Esophagus mucosa (tissue), 1 donor: ENCODE measurements around the gene SLC25A45. TPM values are rescaled to one million over a fixed set of nuclear protein-coding genes. Genes with fewer than 3 reads are reported as not detected.

ENCODE experiments used
- ATAC-seq: fragments of 200-7000 bp; cut with Tn5 transposase; one replicate; pipeline ENCODE4 v1.9.1; 2020
- total RNA-seq: library from RNA; stranded (reverse); gene quantifications from one replicate; pipeline ENCODE4 v1.2.4, GENCODE V29; 2023
- donor health status: DM: yes; HTN: yes; CAD: no.

The SLC25A45 gene, protein sequence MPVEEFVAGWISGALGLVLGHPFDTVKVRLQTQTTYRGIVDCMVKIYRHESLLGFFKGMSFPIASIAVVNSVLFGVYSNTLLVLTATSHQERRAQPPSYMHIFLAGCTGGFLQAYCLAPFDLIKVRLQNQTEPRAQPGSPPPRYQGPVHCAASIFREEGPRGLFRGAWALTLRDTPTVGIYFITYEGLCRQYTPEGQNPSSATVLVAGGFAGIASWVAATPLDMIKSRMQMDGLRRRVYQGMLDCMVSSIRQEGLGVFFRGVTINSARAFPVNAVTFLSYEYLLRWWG
- total RNA-seq = 3.4 TPM

DNA sequence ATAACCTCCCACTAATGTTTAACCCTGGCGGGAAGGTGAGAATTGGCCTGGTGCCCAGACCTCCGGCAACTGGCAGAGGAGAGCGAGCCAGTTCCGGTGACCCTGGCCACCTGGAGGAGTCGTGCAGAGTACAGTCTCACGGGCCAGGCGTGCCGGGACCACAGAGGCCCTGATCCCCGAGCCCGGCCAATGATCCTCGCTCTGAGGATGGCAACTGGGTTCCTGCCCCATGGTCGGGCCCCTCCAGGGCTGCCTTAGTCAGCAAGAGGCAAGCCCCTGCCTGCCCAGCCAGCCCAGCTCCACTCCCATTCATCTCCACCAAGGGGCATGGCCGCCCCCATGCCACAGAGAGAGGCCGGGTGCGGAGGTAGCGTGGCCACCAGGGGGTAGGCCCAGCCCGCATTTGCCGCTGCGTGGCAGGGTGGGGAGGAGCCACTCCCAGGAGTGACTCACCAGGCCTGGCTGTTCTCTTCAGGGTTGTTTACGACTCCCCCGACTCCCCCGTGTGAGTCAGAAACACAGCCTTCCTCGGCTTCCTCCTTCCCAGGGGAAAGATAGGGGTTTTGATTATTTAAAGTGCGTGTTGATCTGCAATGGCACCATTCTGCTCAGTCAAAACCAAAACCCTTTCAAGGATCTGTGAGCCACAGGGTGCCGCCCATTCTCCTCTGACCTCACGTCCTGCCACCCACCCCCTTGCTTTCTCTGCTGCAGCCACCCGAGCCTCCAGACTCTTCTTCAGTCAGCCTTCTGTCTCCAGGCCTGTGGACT is at the start of gene SLC25A45:
TSS of gene SLC25A45 (minus strand) at position 614 of the 771 bp plus-strand sequence. CDS start 695 bp downstream, outside the sequence.
- ATAC-seq = peak; percentile 89

GRCh38 chr11:65431451-65432099 is 49.1 kb upstream of the SLC25A45 start:
- ATAC-seq = no peak

DNA sequence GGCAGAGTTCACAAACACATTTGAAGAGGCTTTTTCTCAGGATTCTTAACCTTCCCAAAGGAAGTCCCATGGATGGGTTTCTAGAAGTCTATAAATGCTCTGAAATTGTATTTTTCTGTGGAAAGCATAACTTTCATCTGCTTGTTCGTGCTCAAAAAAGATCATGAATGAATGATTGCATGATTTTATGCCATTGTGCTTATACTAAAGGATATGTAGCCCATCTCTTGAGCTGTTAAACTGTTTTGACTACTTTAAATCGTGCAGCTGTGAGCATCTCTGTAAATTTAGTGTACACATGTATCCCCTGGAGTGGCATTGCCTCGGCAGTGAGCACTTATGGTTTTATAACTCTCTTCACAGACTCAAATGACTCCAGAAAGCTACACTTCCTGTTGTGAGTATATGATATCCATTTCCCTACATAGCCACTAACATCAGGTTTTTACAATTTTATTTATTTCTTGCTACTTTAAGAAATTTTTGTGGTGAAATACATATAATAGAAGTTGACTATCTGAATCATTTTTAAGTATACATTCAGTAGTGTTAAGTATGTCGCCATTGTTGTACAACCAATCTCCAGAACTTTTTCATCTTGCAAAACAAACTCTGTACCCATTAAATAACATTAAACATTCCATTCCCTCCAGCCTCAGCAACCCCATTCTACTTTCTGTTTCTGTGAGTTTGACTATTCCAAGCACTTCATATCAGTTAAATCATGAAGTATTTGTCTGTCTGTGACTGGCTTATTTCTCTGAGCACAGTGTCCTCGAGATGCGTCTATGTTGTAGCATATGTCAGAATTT is 48.2 kb upstream of the SLC25A45 start:
- no peak for ATAC-seq

- ATAC-seq = peak; percentile 11
Measured at GRCh38 chr11:65429724-65430405, 47.4 kb upstream of the SLC25A45 start.

DNA sequence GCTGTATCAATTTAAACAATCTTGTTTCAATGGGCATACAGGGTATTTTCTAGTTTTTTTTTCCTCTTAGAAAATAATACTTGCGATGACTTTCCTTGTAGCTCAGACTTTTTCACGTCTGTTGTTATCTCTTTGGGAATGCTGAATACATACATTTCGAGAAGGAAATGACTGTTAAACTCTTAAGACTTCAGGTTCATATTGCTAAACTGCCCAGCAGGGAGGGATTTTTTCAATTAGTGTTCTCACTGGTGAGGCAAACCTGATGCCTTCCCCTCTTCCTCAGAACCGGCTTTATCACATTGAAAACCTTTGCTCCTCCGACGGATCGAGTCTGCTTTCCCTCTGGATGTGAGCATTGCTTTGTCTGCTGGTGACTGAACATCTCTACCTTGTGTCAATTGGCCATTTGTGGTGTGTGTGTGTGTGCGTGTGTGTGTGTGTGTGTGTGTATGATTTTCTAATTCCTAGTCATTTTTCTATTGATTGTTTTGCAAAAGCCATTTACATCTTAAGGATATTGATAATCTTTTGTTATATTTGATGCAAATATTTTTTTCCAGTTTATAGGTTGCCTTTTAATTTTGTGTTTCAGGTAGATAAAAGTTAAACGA is 46.7 kb upstream of the SLC25A45 start:
- peak; percentile 2 for ATAC-seq

DNA sequence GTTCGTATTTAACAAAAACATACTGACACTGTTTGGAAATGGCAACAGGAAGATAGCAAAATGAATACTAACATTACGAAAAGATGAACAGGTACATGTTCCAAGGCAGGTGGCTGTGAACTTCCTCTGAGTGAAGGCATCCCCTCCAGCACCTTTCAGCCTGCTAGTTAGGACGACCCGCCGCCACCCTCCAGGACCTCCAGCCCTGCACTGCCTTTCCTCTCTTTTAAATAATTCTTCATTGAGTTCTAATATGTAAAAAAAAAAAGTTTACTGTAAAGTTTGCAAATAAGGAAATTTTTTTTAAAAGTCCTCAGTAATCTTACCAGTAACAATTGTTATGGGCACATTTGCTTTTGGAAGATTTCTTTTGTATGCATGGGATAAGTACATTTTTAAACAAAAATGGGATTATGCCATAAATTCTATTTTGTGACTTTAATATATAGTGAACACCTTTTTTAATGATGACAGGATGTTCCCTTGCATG is 46.2 kb upstream of the SLC25A45 start:
- peak; percentile 3 for ATAC-seq

- peak; percentile 17 for ATAC-seq
Measured at GRCh38 chr11:65427691-65428577, 45.5 kb upstream of the SLC25A45 start.

DNA sequence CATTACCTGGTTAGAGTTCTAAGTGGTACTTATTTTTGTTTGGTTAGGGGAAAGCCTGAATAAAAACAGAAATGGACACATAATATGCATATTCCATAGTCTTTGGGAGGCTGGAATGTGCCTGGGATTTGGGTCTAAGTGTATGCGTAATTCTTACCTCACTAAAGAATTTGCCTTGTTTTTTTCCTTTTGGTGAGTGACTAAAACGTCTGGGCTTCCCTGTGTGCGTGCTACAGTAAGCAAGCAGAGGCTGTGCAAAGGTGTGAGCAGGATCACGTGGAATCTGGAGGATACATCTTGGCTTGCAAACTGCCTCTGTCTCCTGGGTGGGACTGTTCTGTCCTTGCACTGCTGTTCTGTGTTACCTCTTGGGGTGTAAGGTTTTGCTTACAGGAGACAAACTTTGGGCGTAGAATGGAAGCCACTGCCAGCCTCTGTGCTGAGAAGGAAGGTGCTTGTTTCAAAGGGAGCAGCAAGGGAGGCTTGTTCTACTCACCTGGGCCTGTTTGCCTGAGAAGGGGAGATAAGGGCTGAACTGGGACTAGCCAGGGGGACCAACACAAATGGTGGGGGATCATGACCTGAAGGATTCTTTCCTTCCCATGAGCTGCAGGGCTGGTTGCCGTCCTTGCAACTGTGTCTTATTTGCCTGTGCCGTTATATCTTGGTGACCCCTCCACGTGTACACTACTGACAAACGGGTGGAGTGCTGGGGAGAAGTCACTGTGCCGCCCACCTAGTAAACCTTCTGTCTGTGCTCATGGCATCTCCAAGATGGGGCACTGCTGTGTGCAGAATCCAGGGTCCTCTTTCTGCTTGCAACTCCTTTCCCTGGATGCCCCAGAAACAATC is 44.6 kb upstream of the SLC25A45 start:
- peak; percentile 7 for ATAC-seq

DNA sequence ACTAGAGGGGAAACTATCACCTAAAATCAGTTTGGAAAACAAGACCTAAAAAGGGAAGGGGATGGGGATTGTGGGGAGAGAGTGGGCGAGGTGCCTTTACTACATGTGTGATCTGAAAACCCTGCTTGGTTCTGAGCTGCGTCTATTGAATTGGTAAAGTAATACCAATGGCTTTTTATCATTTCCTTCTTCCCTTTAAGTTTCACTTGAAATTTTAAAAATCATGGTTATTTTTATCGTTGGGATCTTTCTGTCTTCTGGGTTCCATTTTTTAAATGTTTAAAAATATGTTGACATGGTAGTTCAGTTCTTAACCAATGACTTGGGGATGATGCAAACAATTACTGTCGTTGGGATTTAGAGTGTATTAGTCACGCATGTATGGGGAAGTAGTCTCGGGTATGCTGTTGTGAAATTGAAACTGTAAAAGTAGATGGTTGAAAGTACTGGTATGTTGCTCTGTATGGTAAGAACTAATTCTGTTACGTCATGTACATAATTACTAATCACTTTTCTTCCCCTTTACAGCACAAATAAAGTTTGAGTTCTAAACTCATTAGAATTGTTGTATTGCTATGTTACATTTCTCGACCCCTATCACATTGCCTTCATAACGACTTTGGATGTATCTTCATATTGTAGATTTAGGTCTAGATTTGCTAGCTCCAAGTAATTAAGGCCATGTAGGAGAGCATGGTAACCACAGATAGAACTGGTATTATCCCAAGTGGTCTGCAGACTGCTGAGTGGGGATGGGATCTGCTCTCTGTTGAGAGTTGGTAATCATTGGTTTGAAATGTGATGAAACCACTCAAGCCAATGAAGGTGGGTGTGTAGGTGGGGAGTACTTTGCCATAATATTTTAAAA is 43.8 kb upstream of the SLC25A45 start:
- no peak for ATAC-seq

DNA sequence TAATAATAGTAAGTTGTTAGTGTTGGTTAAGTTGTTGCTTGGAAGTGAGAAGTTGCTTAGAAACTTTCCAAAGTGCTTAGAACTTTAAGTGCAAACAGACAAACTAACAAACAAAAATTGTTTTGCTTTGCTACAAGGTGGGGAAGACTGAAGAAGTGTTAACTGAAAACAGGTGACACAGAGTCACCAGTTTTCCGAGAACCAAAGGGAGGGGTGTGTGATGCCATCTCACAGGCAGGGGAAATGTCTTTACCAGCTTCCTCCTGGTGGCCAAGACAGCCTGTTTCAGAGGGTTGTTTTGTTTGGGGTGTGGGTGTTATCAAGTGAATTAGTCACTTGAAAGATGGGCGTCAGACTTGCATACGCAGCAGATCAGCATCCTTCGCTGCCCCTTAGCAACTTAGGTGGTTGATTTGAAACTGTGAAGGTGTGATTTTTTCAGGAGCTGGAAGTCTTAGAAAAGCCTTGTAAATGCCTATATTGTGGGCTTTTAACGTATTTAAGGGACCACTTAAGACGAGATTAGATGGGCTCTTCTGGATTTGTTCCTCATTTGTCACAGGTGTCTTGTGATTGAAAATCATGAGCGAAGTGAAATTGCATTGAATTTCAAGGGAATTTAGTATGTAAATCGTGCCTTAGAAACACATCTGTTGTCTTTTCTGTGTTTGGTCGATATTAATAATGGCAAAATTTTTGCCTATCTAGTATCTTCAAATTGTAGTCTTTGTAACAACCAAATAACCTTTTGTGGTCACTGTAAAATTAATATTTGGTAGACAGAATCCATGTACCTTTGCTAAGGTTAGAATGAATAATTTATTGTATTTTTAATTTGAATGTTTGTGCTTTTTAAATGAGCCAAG is 42.9 kb upstream of the SLC25A45 start:
- no peak for ATAC-seq

GRCh38 chr11:65424205-65425104 is 42.0 kb upstream of the SLC25A45 start:
- ATAC-seq = no peak

DNA sequence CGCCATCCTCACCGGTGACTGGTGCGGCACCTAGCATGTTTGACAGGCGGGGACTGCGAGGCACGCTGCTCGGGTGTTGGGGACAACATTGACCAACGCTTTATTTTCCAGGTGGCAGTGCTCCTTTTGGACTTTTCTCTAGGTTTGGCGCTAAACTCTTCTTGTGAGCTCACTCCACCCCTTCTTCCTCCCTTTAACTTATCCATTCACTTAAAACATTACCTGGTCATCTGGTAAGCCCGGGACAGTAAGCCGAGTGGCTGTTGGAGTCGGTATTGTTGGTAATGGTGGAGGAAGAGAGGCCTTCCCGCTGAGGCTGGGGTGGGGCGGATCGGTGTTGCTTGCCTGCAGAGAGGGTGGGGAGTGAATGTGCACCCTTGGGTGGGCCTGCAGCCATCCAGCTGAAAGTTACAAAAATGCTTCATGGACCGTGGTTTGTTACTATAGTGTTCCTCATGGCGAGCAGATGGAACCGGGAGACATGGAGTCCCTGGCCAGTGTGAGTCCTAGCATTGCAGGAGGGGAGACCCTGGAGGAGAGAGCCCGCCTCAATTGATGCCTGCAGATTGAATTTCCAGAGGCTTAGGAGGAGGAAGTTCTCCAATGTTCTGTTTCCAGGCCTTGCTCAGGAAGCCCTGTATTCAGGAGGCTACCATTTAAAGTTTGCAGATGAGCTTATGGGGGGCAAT is 41.2 kb upstream of the SLC25A45 start:
- no peak for ATAC-seq

GRCh38 chr11:65422633-65423515 is 40.4 kb upstream of the SLC25A45 start, which contains the start of gene NEAT1:
NEAT1 (plus strand) TSS chr11:65422798.
- peak; percentile 28 for ATAC-seq
